ENCODE measurements around the gene NODAL.

NODAL gene

DNA sequence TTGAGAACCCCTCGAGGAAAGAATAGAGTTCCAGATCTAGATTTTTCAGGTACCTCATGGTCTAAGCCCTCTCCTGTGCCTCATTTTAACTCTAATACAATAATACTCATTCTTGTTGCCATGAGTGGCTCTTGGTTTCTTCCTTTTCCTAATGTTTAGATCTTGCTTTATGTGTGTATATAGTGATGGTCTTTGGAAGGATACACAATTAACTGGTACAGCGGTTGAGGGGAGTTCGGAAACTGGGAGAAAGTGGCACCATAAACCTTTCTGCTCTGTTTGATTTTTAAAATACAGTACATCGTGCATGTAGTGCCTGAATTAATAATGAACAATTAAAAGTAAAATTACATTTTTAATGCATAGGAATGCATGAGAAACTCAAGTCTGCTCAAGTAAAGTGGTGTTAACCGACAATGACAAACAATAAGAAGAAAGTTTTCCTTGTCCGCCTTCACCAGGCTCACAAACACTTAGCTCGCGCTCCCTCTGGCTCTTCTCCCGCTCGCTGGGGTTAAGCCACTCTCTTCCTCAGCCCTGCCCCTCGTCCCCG is 37.9 kb downstream of the NODAL start:
- no peak for FAIRE-seq
- TF ChIP-seq POLR2A (IDR thresholded peaks at IDR 0.05; ENCODE audit: low read depth, low read length) (no peak), TAF1 (IDR thresholded peaks at IDR 0.05; ENCODE audit: borderline replicate concordance, low read depth, low read length) (no peak), POLR2AphosphoS5 (IDR thresholded peaks at IDR 0.05; ENCODE audit: low read depth, low read length) (no peak)
- DNase-seq (ENCODE audit: insufficient read length), result no peak

DNA sequence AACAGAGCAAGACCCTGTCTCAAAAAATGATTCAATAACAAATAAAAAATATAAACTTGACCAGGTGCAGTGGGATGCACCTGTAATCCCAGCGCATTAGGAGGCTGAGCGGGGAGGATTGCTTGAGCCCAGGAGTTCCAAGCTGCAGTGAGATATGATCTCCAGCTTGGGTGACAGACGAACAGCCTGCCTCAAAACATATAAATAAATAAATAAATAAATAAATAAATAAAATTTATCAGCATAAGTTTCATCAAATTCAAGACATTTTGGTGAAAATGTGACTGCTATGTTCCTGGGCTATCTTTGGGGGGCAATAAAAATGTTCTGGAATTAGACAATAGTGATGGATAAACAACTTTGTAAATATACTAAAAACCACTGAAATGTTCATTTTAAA is 42.3 kb downstream of the NODAL start:
- TF ChIP-seq POLR2AphosphoS5 (IDR thresholded peaks at IDR 0.05; ENCODE audit: low read depth, low read length), result no peak
- DNase-seq (ENCODE audit: insufficient read length) (no peak), FAIRE-seq (no peak)

DNA sequence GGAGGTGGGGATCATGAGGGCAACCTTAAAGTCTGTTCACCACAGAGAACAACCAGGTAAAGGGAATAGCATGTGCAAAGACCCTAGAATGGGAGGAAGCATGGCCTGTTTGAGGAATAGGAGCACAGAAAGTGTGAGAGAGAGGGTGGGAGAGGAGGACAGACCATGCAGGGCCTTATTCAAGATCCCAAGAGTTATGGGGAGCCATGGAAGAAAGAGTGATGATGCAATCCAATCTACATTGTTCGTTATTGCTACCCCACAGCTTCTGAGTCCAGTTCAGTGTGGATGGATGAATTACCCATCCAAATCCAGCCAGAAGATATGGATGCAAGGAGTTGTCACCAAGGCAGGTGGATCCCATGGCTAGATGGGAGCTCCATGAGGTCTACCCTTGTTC is 45.3 kb downstream of the NODAL start:
- no peak for FAIRE-seq
- TF ChIP-seq POLR2A (IDR thresholded peaks at IDR 0.05; ENCODE audit: low read depth, low read length), result no peak
- no peak for TF ChIP-seq TAF1 (IDR thresholded peaks at IDR 0.05; ENCODE audit: borderline replicate concordance, low read depth, low read length)
- no peak for TF ChIP-seq POLR2AphosphoS5 (IDR thresholded peaks at IDR 0.05; ENCODE audit: low read depth, low read length)
- no peak for DNase-seq (ENCODE audit: insufficient read length)

DNA sequence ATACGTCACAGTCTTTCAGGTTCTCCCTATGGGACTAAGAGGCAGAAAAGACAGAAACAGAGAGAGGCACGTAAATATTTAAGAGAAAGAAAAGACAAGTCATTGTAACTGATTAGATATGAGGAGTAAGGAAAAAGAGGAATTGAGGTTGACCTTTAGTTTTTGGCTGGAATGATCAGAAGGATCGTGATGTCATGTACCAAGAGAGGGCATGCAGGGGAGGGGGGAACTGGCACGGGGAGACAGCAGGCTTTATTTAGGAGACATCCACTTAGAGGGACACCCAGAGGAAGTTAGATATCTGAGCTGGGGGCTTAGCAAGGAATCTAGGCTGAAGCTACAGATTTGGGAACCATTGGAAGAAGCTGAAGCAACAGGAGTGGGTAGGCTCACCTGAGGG is 49.8 kb downstream of the NODAL start:
- no peak for DNase-seq (ENCODE audit: insufficient read length)
- TF ChIP-seq POLR2AphosphoS5 (IDR thresholded peaks at IDR 0.05; ENCODE audit: low read depth, low read length), result no peak
- TF ChIP-seq POLR2A (IDR thresholded peaks at IDR 0.05; ENCODE audit: low read depth, low read length), result no peak
- TF ChIP-seq TAF1 (IDR thresholded peaks at IDR 0.05; ENCODE audit: borderline replicate concordance, low read depth, low read length), result no peak
- FAIRE-seq, result no peak
